GM23338 (cell line): ENCODE data around the gene LCE1F. TPM values are rescaled to one million over a fixed set of nuclear protein-coding genes. Genes with fewer than 3 reads are reported as not detected.

Experiments
- ATAC-seq: fragments of 200-7000 bp; cut with Tn5 transposase; 3 replicates; pipeline ENCODE4 v1.9.1; 2020
- DNase-seq: peaks from one replicate; pipeline ENCODE4 v3.0.0-alpha.2; 2015; ENCODE audit warnings: low spot score
- H2AFZ ChIP-seq: fragments of 200-600 bp; sonication (generic); 2 replicates; pipeline ENCODE4 v1.8.0; 2016; ENCODE audit warnings: antibody characterized with exemption, mild to moderate bottlenecking, moderate library complexity
- H3F3A ChIP-seq: fragments of 200-600 bp; sonication (generic); replicated peaks from 2 replicates; pipeline ENCODE4 v1.8.0; 2017; ENCODE audit warnings: antibody characterized with exemption, mixed run types, low read depth
- H3K27ac ChIP-seq: fragments of 200-600 bp; sonication (generic); 2 replicates; pipeline ENCODE4 v1.6.1; 2016; ENCODE audit warnings: low read depth
- H3K27me3 ChIP-seq: fragments of 200-600 bp; sonication (generic); 2 replicates; pipeline ENCODE4 v1.8.0; 2016; ENCODE audit warnings: mild to moderate bottlenecking, mixed run types, moderate library complexity; ENCODE audit not compliant: insufficient read depth
- H3K36me3 ChIP-seq: fragments of 200-600 bp; sonication (generic); 2 replicates; pipeline ENCODE4 v1.8.0; 2016; ENCODE audit warnings: mild to moderate bottlenecking; ENCODE audit not compliant: insufficient read depth
- H3K4me1 ChIP-seq: fragments of 200-600 bp; sonication (generic); 2 replicates; pipeline ENCODE4 v1.8.0; 2016; ENCODE audit warnings: mild to moderate bottlenecking, moderate library complexity; ENCODE audit not compliant: insufficient read depth
- H3K4me2 ChIP-seq: fragments of 200-600 bp; sonication (generic); 2 replicates; pipeline ENCODE4 v1.7.1; 2017; ENCODE audit warnings: mixed run types
- H3K4me3 ChIP-seq: fragments of 200-600 bp; sonication (generic); 2 replicates; pipeline ENCODE4 v1.6.1; 2016; ENCODE audit warnings: mixed run types
- H3K79me2 ChIP-seq: fragments of 200-600 bp; sonication (generic); replicated peaks from 2 replicates; pipeline ENCODE4 v1.8.0; 2017; ENCODE audit warnings: mild to moderate bottlenecking; ENCODE audit not compliant: insufficient read depth
- H3K9me2 ChIP-seq: fragments of 200-600 bp; sonication (generic); 2 replicates; pipeline ENCODE4 v1.8.0; 2017; ENCODE audit not compliant: insufficient read depth
- H4K20me1 ChIP-seq: fragments of 200-600 bp; sonication (generic); replicated peaks from 2 replicates; pipeline ENCODE4 v1.8.0; 2017; ENCODE audit warnings: mild to moderate bottlenecking; ENCODE audit not compliant: insufficient read depth
- H3K27ac Mint-ChIP-seq: 2 replicates; pipeline ENCODE4 v1.8.0; 2020; ENCODE audit warnings: inconsistent platforms, mild to moderate bottlenecking, moderate library complexity, mixed read lengths
- H3K27me3 Mint-ChIP-seq: 3 replicates; pipeline ENCODE4 v1.8.0; 2022; ENCODE audit warnings: low read depth, mild to moderate bottlenecking, moderate library complexity, mixed read lengths, inconsistent platforms; ENCODE audit not compliant: insufficient read depth, poor library complexity
- H3K36me3 Mint-ChIP-seq: 3 replicates; pipeline ENCODE4 v1.8.0; 2021; ENCODE audit warnings: low read depth, mild to moderate bottlenecking, inconsistent platforms, moderate library complexity, mixed read lengths
- H3K4me1 Mint-ChIP-seq: 3 replicates; pipeline ENCODE4 v1.8.0; 2020; ENCODE audit warnings: mild to moderate bottlenecking, inconsistent platforms, mixed read lengths
- H3K4me3 Mint-ChIP-seq: 3 replicates; pipeline ENCODE4 v1.8.0; 2021; ENCODE audit warnings: moderate library complexity, mild to moderate bottlenecking, inconsistent platforms, mixed read lengths
- H3K9me3 Mint-ChIP-seq: 3 replicates; pipeline ENCODE4 v1.8.0; 2020; ENCODE audit warnings: moderate library complexity, mild to moderate bottlenecking, inconsistent platforms, mixed read lengths
- ETS1 ChIP-seq: IDR thresholded peaks from 2 replicates; pipeline ENCODE4 v1.6.1; 2016; ENCODE audit warnings: antibody characterized with exemption
- EZH2 ChIP-seq: fragments of 200-600 bp; sonication (generic); IDR thresholded peaks from one replicate; pipeline ENCODE4 v1.8.0; 2017; ENCODE audit warnings: antibody characterized with exemption, mild to moderate bottlenecking, low read depth; ENCODE audit not compliant: unreplicated experiment
- JUNB ChIP-seq: IDR thresholded peaks from one replicate; pipeline ENCODE4 v1.6.1; 2016; ENCODE audit warnings: antibody characterized with exemption; ENCODE audit not compliant: unreplicated experiment
- NANOG ChIP-seq: IDR thresholded peaks from 2 replicates; pipeline ENCODE4 v1.6.1; 2016; ENCODE audit warnings: antibody characterized with exemption, borderline replicate concordance
- POLR2AphosphoS5 ChIP-seq: IDR thresholded peaks from 2 replicates; pipeline ENCODE4 v1.6.1; 2016; ENCODE audit warnings: antibody characterized with exemption, low read depth
- ZNF114 ChIP-seq: fragments of 250-450 bp; sonication (Bioruptor Pico); IDR thresholded peaks from 2 replicates; pipeline ENCODE4 v1.5.0; 2020; ENCODE audit warnings: mild to moderate bottlenecking, moderate library complexity
- ZNF462 ChIP-seq: fragments of 250-450 bp; sonication (Bioruptor Pico); IDR thresholded peaks from 2 replicates; pipeline ENCODE4 v1.5.0; 2020; ENCODE audit warnings: mild to moderate bottlenecking, moderate library complexity
- polyA plus RNA-seq: library from polyadenylated mRNA; unstranded; fragments of >200 nt; fragmentation: Nextera tagmentation; extraction: Ambion mirVana; gene quantifications from 2 replicates; pipeline ENCODE4 v1.2.1, GENCODE V29; 2016
- total RNA-seq: library from RNA; depleted of rRNA; stranded (reverse); fragments of >200 nt; shearing (Covaris generic); gene quantifications from 2 replicates; pipeline ENCODE4 v1.2.3, GENCODE V29; 2014

LCE1F gene
- total and polyA plus RNA-seq, 2 experiments from 2014 or later = not detected

- no peaks in the 10 kb centered on the region for H3K36me3 ChIP-seq
- no peak within 1 kb of the TSS for H3K4me2 ChIP-seq
- no peak within 1 kb of the TSS for H3K4me3 ChIP-seq
- no peak within 1 kb of the TSS for H3K27ac ChIP-seq
- ATAC-seq (peak; percentile 92), DNase-seq (peak; percentile 48)
- H3K79me2 ChIP-seq = no peaks in the 10 kb centered on the region
- Mint-ChIP-seq H3K27ac (no peak within 1 kb of the TSS; the same call in 1 of the 2 replicates), H3K27me3 (no peaks in the 10 kb centered on the region), H3K4me1 (peaks cover 8% of the 10 kb centered on the region), H3K36me3 (no peaks in the 10 kb centered on the region), H3K4me3 (no peak within 1 kb of the TSS), H3K9me3 (no peaks in the 10 kb centered on the region)
- no peaks in the 10 kb centered on the region for H3F3A ChIP-seq
- TF ChIP-seq ZNF462 (no peak), ZNF114 (CRISPR knock-in tag) (no peak), NANOG (no peak), JUNB (no peak), POLR2AphosphoS5 (no peak), EZH2 (no peak), ETS1 (no peak)
- peaks cover 3% of the 10 kb centered on the region; the same call in 1 of the 2 replicates for H3K4me1 ChIP-seq
- H4K20me1 ChIP-seq = no peaks in the 10 kb centered on the region
- H3K9me2 ChIP-seq = no peaks in the 10 kb centered on the region; the same call in 1 of the 2 replicates
- peak within 1 kb of the TSS; percentile 93 for H2AFZ ChIP-seq
- H3K27me3 ChIP-seq = no peaks in the 10 kb centered on the region
Observed at GRCh38 chr1:152786077-152786476, 11.1 kb downstream of the LCE1F start, which contains the start of gene LCE1E. LCE1E (plus strand) TSS chr1:152786257; CDS start chr1:152787300, 1,043 bp downstream.
